ENCODE data around the gene LHFPL2. TPM values are rescaled to one million over a fixed set of nuclear protein-coding genes. Genes with fewer than 3 reads are reported as not detected.
A peak's percentile ranks its signal among the peaks of the same experiment; 100 is the strongest.

LHFPL2 gene
- total and polyA plus RNA-seq, 2 experiments from 2014 or later = 10.6 to 50.8 TPM

GRCh38 chr5:78669331-78669730 is 20.8 kb upstream of the LHFPL2 start:
- no peak for TF ChIP-seq EZH2 (IDR thresholded peaks at IDR 0.05; ENCODE audit: low read depth, unreplicated experiment)
- no peak for TF ChIP-seq CTCF (conservative IDR thresholded peaks at IDR 0.05; ENCODE audit: low read depth in 2 of 2)
- no peak for TF ChIP-seq POLR2AphosphoS5 (IDR thresholded peaks at IDR 0.05; ENCODE audit: low read depth)
- TF ChIP-seq ETS1 (IDR thresholded peaks at IDR 0.05) = no peak
- Mint-ChIP-seq H3K4me1 (peaks cover 18% of the 10 kb centered on the region), H3K36me3 (ENCODE audit: low read depth) (no peaks in the 10 kb centered on the region), H3K27ac (no peak overlapping the region), H3K4me3 (no peak overlapping the region), H3K9me3 (no peaks in the 10 kb centered on the region), H3K27me3 (ENCODE audit: insufficient read depth, low read depth, poor library complexity) (peaks cover 3% of the 10 kb centered on the region)
- ATAC-seq = no peak
- Histone ChIP-seq H4K20me1 (replicated peaks; ENCODE audit: insufficient read depth) (no peaks in the 10 kb centered on the region), H3K36me3 (ENCODE audit: insufficient read depth) (no peaks in the 10 kb centered on the region), H3K79me2 (replicated peaks; ENCODE audit: insufficient read depth) (no peaks in the 10 kb centered on the region), H2AFZ (0 out of 2 replicates have a peak overlapping the region, but pooled peaks have one; percentile 47), H3K27ac (ENCODE audit: low read depth) (no peak overlapping the region), H3K4me1 (ENCODE audit: insufficient read depth) (no peaks in the 10 kb centered on the region; the same call in 1 of the 2 replicates), H3F3A (replicated peaks; ENCODE audit: low read depth) (no peaks in the 10 kb centered on the region), H3K4me3 (no peak overlapping the region), H3K9me2 (ENCODE audit: insufficient read depth) (no peaks in the 10 kb centered on the region; the same call in 1 of the 2 replicates), H3K27me3 (ENCODE audit: insufficient read depth) (no peaks in the 10 kb centered on the region), H3K4me2 (no peak overlapping the region)
- no peak for DNase-seq (ENCODE audit: low spot score)

- DNase-seq (ENCODE audit: low spot score) = no peak
- H3K36me3 Mint-ChIP-seq (ENCODE audit: low read depth) = no peaks in the 10 kb centered on the region
- Histone ChIP-seq H3K79me2 (replicated peaks; ENCODE audit: insufficient read depth) (no peaks in the 10 kb centered on the region), H3K27ac (ENCODE audit: low read depth) (no peak overlapping the region), H3K36me3 (ENCODE audit: insufficient read depth) (no peaks in the 10 kb centered on the region), H3K4me1 (ENCODE audit: insufficient read depth) (no peaks in the 10 kb centered on the region; the same call in 1 of the 2 replicates), H3K27me3 (ENCODE audit: insufficient read depth) (no peaks in the 10 kb centered on the region), H3K9me2 (ENCODE audit: insufficient read depth) (no peaks in the 10 kb centered on the region), H3K4me2 (no peak overlapping the region), H4K20me1 (replicated peaks; ENCODE audit: insufficient read depth) (no peaks in the 10 kb centered on the region), H3K4me3 (no peak overlapping the region), H3F3A (replicated peaks; ENCODE audit: low read depth) (no peaks in the 10 kb centered on the region), H2AFZ (no peak overlapping the region; the same call in 1 of the 2 replicates)
- H3K4me1 Mint-ChIP-seq = peaks cover 18% of the 10 kb centered on the region
- H3K27me3 Mint-ChIP-seq (ENCODE audit: insufficient read depth, low read depth, poor library complexity) = peaks cover 2% of the 10 kb centered on the region
- ATAC-seq = no peak
- H3K4me3 Mint-ChIP-seq = no peak overlapping the region
- H3K9me3 Mint-ChIP-seq = no peaks in the 10 kb centered on the region
- no peak overlapping the region for H3K27ac Mint-ChIP-seq
- TF ChIP-seq NANOG (IDR thresholded peaks at IDR 0.05; ENCODE audit: borderline replicate concordance) (no peak), STAT1 (IDR thresholded peaks at IDR 0.05; ENCODE audit: unreplicated experiment) (no peak), ZNF331 (CRISPR knock-in tag; IDR thresholded peaks at IDR 0.05; ENCODE audit: low read depth) (no peak), ZNF114 (CRISPR knock-in tag; IDR thresholded peaks at IDR 0.05) (no peak), ZNF462 (CRISPR knock-in tag; IDR thresholded peaks at IDR 0.05) (no peak), ETS1 (IDR thresholded peaks at IDR 0.05) (no peak), JUNB (IDR thresholded peaks at IDR 0.05; ENCODE audit: unreplicated experiment) (no peak)
Measured at GRCh38 chr5:78667461-78668103, 19.0 kb upstream of the LHFPL2 start.
